GM18517 (cell line): Measurements from ENCODE around the gene ARHGEF12.

Experiments used
- ATAC-seq: cut with Tn5 transposase; IDR thresholded peaks from one replicate; pipeline ENCODE4 v1.9.1; 2021; ENCODE audit warnings: mild to moderate bottlenecking, moderate library complexity; ENCODE audit not compliant: unreplicated experiment

Gene ARHGEF12

DNA sequence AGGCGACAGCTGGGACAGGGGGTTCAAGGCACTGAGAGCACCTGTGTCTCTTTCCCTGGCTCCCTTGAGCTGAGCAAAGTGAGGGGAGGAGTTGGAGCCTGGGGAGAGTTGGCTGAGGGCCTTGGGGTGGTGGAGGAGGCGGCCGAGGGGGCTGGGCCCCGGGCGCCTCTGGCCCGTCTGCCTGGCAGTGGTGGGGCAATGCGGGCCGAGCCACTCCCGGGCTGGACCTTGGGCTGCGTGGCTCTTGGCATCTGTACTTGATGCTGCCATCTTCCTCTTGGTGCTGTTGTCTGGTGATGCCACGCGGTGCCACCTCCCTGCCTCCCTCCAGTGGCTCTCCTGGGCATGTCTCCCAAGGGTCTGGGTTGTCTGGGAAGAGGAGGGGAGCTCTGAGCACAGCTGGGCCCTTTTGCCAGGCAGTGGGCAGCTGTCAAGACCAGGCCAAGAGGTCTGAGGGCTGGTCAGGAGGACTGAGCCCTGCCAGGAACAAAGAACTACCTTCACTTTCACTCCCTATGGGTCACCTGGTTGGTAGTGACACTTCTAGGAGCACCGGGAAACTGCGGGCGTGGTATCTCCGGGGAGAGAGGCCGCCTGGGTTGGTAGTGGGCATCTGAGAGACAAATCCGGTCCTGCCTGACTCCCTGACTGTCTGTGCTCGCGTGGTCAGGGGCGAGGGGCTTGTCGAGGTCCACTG lies 176.7 kb downstream of the ARHGEF12 start:
- ATAC-seq = no peak

DNA sequence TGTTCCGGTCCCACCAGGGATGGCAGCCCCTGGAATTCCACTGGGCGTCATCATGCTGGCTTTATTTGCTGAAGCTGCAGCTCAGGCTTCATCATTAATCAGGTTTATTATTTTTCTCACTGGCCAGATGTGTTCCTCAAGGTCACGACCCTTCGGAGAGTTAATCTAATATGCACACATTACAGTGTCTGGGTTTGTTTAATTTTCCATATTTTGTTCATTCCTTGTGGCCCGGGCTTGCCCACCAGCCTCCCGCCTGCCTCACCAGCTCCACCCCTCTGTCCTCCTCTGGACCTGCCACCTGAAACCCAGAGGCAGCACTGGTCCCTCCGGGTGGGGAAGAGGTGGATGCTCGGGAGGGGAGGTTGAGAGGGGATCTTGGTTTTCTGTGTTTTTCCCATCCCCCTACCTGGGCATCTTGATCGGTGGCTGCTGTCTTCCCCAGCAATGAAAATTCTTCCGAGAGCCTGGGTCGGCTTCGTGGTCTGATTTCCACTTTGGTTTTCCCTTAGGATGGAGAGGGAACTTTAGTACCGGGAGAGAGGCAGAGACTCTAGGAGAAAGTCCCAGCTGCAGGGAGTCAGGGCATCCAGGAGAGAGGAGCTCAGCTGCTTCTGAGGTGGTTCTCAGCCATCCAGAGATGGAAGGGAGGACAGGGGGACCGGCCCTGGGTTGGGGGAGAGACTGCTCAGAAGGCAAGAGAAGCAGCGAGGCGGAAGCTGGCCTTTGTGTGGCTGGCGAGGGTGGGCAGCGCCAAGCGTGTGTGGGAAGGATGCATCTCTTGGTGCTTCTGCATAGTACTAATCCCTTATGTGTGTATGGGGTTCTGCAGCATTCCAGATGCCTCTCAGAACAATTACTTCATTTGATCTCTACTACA lies 177.5 kb downstream of the ARHGEF12 start:
- ATAC-seq = no peak

DNA sequence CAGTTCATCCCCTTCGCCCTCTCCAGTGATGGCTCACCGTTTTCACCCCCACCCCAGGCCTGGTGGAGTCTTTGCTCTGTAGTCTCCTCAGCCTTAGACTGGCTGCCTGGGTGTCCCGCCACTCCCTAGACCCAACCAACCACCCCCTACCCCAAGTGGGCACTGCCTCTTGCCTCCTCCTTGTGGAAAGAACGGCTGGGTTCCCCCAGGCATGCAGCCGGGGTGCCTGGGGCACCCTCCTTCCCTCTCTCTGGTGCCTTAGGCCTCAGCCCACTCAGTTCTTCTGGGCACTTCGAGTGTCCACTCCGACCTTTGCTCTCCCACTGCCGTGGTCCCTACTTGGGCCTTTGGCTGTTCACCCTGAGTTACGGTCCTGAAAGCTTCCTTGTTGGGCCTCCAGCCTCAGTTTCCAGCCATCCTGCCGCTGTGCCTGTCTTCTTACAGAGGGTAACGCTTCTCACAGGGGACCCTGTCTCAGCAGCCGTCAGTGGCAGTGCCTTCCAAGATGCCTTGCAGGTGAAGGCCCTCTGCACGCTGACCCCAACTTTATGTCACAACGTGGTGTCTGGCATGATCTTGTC lies 178.4 kb downstream of the ARHGEF12 start:
- ATAC-seq = no peak

DNA sequence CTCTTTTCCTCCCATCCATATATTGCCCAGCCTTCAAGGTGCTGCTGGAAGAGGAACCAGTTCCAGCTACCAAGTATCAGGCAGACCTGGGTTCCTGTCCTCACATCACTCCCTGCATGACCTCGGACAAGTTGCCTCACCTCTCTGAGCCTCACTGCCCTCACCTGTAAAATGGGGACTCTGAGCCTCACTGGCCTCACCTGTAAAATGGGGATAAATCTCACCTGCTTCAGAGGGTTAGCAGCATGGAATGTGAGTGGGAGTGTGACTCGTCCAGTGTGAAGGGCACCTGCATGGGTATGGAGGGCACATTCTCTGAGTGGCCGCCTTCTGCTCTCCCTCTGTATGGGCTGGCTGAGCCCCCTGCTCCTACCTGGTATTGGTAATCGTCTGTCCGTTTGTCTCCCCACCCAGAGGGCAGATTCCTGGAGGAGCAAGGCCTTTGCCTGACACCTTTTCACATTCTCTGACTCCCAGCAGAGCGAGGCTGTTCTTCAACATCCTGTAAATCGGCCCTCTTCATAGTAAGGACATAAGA lies 179.0 kb downstream of the ARHGEF12 start:
- no peak for ATAC-seq

DNA sequence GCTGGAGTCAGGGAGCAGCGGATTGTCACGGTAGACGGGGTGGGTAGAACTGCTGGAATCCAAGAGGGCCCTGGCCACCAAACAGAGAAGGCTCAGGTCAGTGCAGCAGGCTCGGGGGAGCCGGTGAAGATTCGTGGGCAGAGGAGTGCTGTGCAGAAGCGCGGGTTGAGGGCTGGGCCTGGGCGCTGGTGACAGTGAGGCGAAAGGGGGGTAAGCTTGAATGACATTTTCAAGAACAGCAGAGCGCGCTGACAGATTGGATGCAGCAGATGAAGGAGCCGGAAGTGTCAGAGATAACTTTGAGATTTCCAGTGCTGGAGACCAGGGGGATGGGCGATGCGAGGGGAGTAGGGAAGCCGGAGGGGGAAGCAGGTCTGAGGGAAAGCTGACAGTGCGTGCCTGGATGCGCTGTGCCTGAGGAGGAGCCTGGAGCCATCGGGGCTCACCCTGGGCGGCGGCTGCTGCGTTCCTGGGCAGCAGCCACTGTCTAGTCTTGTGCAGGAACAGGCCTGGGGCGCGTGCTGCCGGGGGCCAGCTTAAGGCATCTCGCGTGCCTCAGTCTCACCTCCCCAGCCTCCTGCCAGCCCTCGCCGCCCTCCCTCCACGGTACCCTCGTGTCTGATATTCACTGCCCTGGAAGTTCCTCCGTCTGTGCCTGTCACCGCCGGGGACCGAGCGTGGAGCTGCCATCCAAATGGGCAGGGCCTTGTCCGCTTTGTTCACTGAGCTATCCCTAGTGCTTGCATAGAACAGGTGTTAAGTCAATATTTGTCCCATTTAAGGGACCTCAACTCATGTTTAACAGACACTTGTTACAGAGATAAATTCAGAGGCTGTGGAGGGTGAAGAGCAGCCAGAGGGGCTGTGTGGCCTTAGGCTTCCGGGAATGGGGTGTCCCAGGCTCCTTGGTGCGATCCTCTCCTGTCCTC lies 180.5 kb downstream of the ARHGEF12 start:
- no peak for ATAC-seq

DNA sequence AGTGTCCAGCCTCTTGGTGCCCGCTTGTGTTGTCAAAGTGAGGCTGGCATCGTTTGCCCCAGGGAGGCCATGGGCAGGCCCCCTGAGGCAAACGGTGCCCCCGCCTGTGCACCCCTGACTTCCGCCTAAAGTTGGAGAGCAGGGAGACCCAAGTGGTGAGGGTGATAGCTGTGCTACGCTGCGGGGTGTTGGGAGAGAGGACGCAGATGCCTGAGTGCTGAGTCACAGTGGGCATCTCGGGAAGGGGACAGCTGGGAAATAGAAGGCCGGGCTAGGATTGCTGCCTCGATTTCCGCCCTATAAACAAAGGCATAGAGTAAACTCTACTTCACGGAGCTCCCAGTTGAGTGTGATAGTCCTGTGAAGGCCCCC lies 181.2 kb downstream of the ARHGEF12 start:
- ATAC-seq = no peak

DNA sequence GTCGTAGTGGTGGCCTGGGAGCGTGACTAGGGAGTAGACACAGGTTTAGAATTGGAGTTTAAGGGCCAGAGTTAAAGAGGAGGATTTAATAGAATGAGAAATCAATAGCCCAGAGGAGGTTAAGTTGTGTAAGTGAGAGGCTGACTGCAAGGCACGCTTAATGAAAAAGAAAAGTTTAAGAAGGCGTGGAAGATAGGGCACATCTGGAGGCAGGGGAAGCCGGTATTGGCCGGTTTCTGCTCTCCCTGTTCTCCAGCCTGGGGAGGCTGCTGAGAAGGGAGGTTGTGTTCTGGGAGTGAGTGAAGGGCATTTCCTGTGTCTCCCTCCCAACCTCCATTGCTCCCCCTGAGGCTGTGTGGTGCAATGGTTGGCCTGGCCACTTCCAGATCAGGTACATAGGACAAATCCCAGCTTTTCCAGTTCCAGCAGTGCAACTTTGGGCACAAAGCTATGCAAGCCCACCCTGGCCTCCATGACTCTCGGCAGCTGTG lies 181.6 kb downstream of the ARHGEF12 start:
- ATAC-seq = no peak

DNA sequence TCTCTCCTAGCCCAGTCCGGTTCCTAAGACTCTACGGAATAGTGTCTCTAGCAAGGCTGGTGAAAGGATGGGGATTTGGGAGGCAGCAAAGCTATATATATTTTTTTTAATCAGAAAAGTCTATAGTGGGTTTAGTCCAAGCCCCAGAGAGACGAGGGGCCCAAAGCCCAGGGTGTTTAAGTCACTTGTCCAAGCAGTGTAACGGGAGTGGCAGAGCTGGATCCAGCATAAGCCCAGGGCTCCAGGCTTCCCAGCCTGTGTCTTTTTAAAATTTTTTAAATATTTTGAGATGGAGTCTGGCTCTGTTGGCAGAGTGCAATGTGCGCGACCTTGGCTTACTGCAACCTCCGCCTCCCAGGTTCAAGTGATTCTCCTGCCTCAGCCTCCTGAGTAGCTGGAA lies 182.1 kb downstream of the ARHGEF12 start:
- ATAC-seq = no peak

DNA sequence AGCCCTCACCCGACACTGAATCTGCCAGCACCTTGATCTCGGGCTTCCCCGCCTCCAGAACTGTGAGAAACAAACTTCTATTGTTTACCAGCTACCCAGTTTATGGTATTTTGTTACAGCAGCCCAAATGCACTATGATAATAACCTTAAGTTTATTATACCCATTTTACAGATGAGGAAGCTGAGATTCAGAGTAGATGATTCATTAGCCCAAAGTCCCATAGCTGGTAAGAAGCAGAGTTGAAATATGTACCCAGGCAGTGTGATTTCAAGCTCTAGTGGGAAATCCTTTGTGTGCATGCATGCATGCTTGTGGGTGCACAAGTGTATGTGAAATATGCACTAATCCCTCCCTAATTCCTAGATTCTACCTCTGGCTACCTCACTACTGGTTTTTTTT lies 183.3 kb downstream of the ARHGEF12 start:
- ATAC-seq = no peak

DNA sequence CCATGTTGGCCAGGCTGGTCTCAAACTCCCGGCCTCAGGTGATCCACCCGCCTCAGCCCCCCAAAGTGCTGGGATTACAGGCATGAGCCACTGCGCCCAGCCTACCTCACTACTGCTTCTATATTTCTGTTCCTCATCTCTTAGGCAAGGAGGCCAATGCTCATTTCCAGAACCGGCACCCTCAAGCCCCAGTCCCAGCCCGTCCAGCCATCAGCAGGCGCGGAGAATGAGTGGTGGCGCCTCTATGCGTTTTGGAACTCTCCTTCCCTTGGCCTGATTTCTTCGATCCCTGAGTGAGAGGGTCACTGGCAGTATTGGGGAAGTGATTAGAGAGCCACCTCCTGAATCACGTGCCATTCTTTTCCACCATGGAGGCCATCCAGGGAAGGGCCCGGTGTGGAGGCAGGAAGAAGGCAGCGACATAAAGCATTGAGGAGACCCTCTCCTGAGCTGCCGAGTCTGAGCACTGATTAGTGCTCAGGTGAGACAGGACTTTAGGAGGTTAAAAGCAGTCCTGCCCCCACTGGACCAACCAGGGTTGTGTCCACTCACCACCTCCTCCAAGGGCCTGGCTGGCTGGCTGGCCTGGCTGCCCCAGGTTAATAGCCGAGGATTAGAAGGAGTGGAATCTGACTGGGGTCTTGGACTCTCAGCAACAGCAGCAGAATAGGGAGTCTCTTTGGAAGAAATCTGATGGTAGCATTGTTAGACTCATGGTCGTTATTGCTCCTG lies 184.0 kb downstream of the ARHGEF12 start:
- ATAC-seq = no peak

DNA sequence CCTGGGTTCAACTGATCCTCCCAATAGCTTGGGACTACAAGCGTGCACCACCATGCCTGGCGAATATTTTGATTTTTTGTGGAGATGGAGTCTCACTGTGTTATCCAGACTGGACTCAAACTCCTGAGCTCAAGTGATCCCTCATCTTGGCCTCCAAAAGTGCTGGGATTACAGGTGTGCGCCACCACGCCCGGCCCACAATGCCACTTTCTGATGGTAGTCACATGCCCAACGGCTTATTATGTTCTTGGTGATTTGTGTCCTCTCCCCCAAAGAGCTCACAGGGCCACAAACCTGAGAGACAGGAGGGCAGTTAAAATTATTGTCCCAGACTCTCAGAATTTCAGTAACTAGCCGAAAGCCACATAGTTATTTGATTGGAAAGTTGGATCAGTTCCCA lies 185.0 kb downstream of the ARHGEF12 start:
- no peak for ATAC-seq

DNA sequence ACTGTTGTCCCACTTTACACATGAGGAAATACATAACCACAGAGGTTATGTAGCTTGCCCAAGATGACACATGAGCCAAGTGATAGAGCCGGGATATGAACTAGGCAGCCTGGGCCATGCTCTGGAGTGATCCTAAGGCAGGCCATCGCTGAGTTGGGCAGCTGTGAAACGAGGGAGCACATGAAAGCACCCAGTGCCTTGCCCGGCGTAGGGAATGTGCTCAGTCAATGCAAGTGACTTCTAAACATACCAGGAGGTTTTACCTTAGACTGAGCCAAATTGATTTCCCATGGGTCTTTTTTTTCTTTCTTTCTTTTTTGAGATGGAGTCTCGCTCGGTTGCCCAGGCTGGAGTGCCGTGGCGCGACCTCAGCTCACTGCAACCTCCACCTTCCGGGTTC lies 185.8 kb downstream of the ARHGEF12 start:
- no peak for ATAC-seq

DNA sequence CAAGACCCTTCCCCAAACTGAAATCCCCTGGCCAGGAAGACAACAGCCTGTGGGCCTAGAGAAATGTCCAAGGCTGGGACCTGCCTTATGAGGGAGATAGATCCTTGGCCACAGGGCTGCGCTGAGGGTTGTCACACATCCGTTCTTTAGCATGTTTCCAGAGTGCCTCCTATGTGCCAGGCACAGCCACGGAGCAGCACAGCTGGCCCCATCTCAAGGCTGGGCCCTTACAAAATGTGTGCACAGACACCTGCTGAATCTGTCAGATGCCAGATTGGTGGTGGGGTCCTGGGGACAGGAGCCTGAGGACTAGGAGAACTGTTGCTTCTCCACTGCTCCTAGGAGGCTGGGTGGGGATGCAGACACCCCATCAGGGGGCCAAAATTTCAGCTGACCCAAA lies 186.5 kb downstream of the ARHGEF12 start:
- no peak for ATAC-seq

DNA sequence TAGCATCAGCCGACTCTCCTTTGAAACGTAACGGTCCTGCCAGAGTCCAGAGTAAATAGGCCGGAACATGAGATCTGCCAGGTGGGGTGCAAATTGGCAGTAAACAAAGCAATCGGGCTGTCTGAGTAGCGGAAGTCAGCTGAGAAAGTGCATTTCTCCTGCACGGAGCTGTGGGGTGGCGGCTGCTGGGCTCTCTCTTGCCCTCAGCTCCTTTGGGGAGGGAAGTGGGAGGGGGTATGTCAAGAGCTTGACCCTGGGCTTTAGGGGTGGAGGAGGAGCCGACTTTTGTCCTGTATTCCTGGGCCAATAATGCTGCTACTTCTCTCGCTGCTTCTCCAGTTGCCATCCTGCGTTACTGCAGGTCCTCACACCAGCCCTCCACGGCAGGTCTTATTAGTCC lies 187.0 kb downstream of the ARHGEF12 start:
- ATAC-seq = no peak

DNA sequence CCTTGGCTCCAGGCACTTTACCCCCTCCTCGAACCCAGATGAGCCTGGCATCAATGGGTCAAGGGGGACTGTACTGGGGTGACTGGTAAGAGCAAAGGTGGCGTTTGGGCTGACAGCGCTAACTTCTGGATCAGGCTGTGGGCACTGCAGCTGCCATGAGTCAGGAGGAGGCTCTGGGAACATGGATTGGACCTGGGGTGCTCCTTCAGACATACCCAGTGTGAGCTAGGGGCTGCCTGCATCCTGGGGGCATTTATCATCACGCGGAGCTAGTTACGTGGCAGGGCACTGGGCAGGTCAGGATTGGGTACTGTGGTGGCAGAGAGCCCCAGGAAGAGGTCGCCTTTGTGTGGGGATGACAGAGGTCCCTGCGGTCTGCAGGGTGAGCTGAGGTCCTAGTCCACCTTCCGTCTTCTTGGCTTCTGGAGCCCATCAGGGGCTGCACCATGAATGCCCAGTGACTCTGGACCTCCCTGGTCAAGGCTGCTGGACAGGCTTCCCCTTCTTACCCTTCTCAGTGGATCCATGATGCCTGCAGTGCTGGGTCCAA lies 188.4 kb downstream of the ARHGEF12 start:
- ATAC-seq = no peak

DNA sequence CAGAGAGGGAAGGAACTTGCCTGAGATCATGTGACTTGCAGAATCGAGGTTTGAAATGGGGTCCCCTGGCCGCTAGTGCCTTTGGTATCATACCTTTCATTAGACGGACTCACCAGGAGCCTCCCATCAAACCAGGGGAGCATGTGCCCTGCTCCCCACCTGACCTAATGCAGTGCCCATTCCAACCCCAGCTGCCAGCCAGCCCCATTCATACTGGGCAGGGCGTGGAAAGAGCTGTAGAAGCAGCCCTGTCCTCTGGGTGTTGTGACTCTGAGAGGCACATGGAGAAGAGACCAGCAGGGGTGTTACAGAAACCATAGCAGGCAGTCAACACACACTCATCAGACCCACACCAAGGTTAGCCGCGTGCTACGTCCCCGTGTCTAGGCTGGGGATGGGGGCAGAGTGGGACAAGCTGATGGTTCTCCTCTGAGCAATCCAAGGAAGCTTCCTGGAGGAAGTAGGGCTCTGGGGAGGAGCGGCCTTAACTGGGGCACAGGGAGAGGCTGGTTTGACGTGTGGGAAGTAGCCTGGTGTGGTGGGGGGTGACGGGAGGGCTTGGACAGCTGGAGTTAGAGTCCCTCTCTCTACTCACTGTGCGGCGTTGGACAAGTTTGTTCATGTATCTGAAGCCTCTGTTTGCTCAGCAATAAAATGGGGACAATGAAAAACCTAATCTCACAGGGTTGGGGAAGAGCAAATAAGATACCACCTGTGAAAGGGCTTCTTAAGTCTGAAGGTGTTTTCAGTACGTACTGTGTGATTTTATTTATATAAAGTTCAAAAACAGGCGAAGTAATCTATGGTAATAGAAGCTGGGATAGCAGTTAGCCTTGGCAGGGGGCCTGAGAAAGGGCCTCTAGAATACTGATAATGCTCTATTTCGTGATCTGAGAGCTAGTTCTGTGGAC lies 189.3 kb downstream of the ARHGEF12 start:
- ATAC-seq = no peak

DNA sequence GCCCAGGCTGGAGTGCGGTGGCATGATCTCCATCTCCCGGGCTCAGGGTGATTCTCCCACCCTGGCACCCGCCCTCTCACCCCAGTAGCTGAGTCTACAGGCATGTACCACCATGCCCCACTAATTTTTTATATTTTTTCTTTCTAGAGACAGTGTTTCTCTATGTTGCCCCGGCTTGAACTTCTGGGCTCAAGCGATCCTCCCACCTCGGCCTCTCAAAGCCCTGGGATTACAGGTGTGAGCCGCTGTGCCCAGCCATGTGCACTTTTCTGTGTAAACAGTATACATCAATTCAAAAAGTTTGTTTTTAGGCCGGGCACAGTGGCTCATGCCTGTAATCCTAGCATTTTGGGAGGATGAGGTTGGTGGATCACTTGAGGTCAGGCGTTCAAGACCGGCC lies 190.0 kb downstream of the ARHGEF12 start:
- ATAC-seq = no peak

DNA sequence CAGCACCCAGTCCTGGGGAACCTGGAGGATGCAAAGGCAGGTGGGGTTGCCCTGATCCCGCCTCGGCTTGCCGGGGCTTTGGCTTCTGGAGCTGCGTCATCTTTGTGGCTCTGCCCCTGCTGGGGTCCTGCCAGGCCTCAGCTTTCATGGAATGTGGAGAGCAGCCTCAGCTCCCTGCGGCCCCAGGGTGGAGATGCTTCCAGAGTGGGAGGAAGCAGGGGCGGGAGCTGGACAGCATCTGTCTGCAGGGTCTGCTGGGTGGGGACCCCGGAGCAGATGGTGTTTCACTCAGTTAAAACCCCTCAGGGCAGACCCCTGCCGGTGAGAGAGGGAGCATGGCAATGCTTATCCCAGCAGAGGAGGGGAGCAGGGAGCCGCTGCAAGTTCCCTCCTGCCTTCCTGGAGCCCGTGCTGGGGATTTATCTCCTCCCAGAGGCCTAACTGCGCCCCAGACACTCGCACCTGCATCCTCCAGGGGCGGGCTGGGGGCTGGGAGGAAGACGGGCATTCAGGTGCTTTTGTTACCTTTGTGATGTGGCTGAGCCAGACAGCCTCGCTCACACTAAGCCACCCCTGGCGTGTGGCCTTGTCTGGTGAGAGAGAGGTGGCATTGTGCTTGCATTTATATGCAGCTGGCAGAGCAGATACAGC lies 191.0 kb downstream of the ARHGEF12 start:
- no peak for ATAC-seq
